Fibroblast of skin of right quadriceps (primary cell): Measurements from ENCODE around the gene SLC9A9.

Experiments used
- DNase-seq: peaks from one replicate; pipeline ENCODE4 v3.0.0-alpha.2; 2013

Gene SLC9A9

GRCh38 chr3:143840636-143841035, 7.6 kb downstream of the SLC9A9 start:
- no peak for DNase-seq

- DNase-seq: no peak
These were observed 8.3 kb downstream of the SLC9A9 start for GRCh38 chr3:143839980-143840379.

- no peak for DNase-seq
These were observed 11.2 kb downstream of the SLC9A9 start for GRCh38 chr3:143837076-143837475.

GRCh38 chr3:143835312-143835711, 13.0 kb downstream of the SLC9A9 start:
- DNase-seq: no peak

GRCh38 chr3:143832433-143832832, 15.8 kb downstream of the SLC9A9 start:
- peak; percentile 30 for DNase-seq

GRCh38 chr3:143831994-143832393, 16.3 kb downstream of the SLC9A9 start:
- DNase-seq: no peak

GRCh38 chr3:143831208-143831607, 17.1 kb downstream of the SLC9A9 start:
- peak; percentile 65 for DNase-seq

GRCh38 chr3:143830786-143831185, 17.5 kb downstream of the SLC9A9 start:
- DNase-seq: no peak

GRCh38 chr3:143830063-143830462, 18.2 kb downstream of the SLC9A9 start:
- DNase-seq: no peak

GRCh38 chr3:143827425-143827824, 20.8 kb downstream of the SLC9A9 start:
- DNase-seq: no peak

GRCh38 chr3:143826296-143826695, 22.0 kb downstream of the SLC9A9 start:
- DNase-seq: no peak

GRCh38 chr3:143825513-143825912, 22.8 kb downstream of the SLC9A9 start:
- no peak for DNase-seq

- DNase-seq: no peak
These were observed 23.4 kb downstream of the SLC9A9 start for GRCh38 chr3:143824735-143825385.

GRCh38 chr3:143822798-143823197, 25.5 kb downstream of the SLC9A9 start:
- no peak for DNase-seq

GRCh38 chr3:143822374-143822773, 25.9 kb downstream of the SLC9A9 start:
- DNase-seq: no peak

- DNase-seq: no peak
These were observed 26.4 kb downstream of the SLC9A9 start for GRCh38 chr3:143821862-143822261.

GRCh38 chr3:143820466-143821221, 27.6 kb downstream of the SLC9A9 start:
- DNase-seq: no peak

- DNase-seq: no peak
These were observed 28.4 kb downstream of the SLC9A9 start for GRCh38 chr3:143819890-143820289.

GRCh38 chr3:143814443-143814889, 33.8 kb downstream of the SLC9A9 start:
- DNase-seq: no peak

GRCh38 chr3:143812481-143812880, 35.8 kb downstream of the SLC9A9 start:
- DNase-seq: no peak

- no peak for DNase-seq
These were observed 36.7 kb downstream of the SLC9A9 start for GRCh38 chr3:143811602-143812001.

- DNase-seq: no peak
These were observed 37.4 kb downstream of the SLC9A9 start for GRCh38 chr3:143810953-143811265.

GRCh38 chr3:143810166-143810952, 37.9 kb downstream of the SLC9A9 start:
- DNase-seq: no peak

- DNase-seq: no peak
These were observed 39.1 kb downstream of the SLC9A9 start for GRCh38 chr3:143809121-143809621.
